ENCODE measurements around the gene KCTD19.

- TF ChIP-seq POLR2A (IDR thresholded peaks at IDR 0.05): no peak
- no peak for TF ChIP-seq CTCF (IDR thresholded peaks at IDR 0.05 in 8 of 11, conservative IDR thresholded peaks at IDR 0.05 in 3 of 11)
These were observed 81.4 kb downstream of the KCTD19 start for GRCh38 chr16:67245186-67245585.
